GM23338 (cell line): ENCODE measurements around the gene CCDC69.
A peak's percentile ranks its signal among the peaks of the same experiment; 100 is the strongest.

Experiments used
- EZH2phosphoT487 ChIP-seq: fragments of 200-600 bp; sonication (generic); IDR thresholded peaks from one replicate; pipeline ENCODE4 v1.8.1; 2018; ENCODE audit warnings: antibody characterized with exemption; ENCODE audit not compliant: unreplicated experiment
- POLR2AphosphoS5 ChIP-seq: IDR thresholded peaks from 2 replicates; pipeline ENCODE4 v1.6.1; 2016; ENCODE audit warnings: antibody characterized with exemption, low read depth
- STAT1 ChIP-seq: IDR thresholded peaks from one replicate; pipeline ENCODE4 v1.6.1; 2016; ENCODE audit warnings: antibody characterized with exemption; ENCODE audit not compliant: unreplicated experiment
- TF ChIP-seq, protein P1 (sequence below), 2 experiments: fragments of 200-600 bp in 1 of 2; sonication (generic) in 1 of 2; conservative IDR thresholded peaks; 2 replicates each; pipeline versions ENCODE4 v1.5.1 to v1.6.1; 2016 to 2017; ENCODE audit warnings: antibody characterized with exemption in 2 of 2, low read depth in 2 of 2, mild to moderate bottlenecking in 2 of 2, moderate library complexity in 1 of 2

DNA sequence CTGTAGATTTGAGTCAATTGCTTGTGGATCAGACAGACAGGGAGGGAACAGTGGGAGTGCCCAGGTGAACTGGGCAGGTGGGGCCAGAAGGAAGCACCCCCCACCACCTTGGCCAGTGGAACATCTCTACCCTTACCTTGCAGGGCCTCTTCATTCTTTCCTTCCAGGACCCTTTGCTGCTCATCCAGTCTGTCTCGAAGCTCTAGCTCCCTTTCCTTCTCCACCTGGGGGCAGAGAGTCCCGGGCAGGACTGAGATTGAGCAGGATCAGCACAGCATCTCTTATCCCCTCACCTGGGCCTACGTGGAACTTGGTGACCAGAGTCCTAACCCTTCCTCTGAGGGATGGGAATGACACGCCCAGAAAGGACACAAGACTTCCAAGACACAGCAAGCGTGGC lies 25.0 kb downstream of the CCDC69 start:
- TF ChIP-seq STAT1: no peak
- TF ChIP-seq POLR2AphosphoS5: no peak
- TF ChIP-seq EZH2phosphoT487: no peak
- TF ChIP-seq, protein P1, sequence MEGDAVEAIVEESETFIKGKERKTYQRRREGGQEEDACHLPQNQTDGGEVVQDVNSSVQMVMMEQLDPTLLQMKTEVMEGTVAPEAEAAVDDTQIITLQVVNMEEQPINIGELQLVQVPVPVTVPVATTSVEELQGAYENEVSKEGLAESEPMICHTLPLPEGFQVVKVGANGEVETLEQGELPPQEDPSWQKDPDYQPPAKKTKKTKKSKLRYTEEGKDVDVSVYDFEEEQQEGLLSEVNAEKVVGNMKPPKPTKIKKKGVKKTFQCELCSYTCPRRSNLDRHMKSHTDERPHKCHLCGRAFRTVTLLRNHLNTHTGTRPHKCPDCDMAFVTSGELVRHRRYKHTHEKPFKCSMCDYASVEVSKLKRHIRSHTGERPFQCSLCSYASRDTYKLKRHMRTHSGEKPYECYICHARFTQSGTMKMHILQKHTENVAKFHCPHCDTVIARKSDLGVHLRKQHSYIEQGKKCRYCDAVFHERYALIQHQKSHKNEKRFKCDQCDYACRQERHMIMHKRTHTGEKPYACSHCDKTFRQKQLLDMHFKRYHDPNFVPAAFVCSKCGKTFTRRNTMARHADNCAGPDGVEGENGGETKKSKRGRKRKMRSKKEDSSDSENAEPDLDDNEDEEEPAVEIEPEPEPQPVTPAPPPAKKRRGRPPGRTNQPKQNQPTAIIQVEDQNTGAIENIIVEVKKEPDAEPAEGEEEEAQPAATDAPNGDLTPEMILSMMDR (conservative IDR thresholded peaks at IDR 0.05; ENCODE audit: low read depth in 2 of 2): 0 out of 4 replicates have a peak, but pooled peaks of 1 of the 2 experiments have one; percentile 7
